Measurements from ENCODE around the gene PGM2L1.
"Not testable (repeated sequence)": the region's sequence is repeated elsewhere in the genome, so short reads cannot be mapped to it uniquely, and the experiment has no call there.

DNA sequence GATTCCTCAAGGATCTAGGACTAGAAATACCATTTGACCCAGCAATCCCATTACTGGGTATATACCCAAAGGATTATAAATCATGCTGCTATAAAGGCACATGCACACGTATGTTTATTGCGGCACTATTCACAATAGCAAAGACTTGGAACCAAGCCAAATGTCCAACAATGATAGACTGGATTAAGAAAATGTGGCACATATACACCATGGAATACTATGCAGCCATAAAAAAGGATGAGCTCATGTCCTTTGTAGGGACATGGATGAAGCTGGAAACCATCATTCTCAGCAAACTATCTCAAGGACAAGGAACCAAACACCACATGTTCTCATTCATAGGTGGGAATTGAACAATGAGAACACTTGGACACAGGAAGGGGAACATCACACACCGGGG is 32.4 kb downstream of the PGM2L1 start:
- TF ChIP-seq, protein P1, sequence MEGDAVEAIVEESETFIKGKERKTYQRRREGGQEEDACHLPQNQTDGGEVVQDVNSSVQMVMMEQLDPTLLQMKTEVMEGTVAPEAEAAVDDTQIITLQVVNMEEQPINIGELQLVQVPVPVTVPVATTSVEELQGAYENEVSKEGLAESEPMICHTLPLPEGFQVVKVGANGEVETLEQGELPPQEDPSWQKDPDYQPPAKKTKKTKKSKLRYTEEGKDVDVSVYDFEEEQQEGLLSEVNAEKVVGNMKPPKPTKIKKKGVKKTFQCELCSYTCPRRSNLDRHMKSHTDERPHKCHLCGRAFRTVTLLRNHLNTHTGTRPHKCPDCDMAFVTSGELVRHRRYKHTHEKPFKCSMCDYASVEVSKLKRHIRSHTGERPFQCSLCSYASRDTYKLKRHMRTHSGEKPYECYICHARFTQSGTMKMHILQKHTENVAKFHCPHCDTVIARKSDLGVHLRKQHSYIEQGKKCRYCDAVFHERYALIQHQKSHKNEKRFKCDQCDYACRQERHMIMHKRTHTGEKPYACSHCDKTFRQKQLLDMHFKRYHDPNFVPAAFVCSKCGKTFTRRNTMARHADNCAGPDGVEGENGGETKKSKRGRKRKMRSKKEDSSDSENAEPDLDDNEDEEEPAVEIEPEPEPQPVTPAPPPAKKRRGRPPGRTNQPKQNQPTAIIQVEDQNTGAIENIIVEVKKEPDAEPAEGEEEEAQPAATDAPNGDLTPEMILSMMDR (IDR thresholded peaks at IDR 0.05; ENCODE audit: low read depth, low read length) = not testable (repeated sequence)
- TF ChIP-seq EZH2phosphoT487 (IDR thresholded peaks at IDR 0.05; ENCODE audit: low read depth) = not testable (repeated sequence)
